Measurements from ENCODE around the gene CLDN18. TPM values are rescaled to one million over a fixed set of nuclear protein-coding genes. Genes with fewer than 3 reads are reported as not detected.

Gene CLDN18
- total and polyA plus RNA-seq, 4 donors, result 0.06 TPM; not detected in 3

- TF ChIP-seq GABPA (IDR thresholded peaks at IDR 0.05 in 1 of 2, conservative IDR thresholded peaks at IDR 0.05 in 1 of 2) (no peak), NR2F2 (IDR thresholded peaks at IDR 0.05) (no peak), RAD21 (IDR thresholded peaks at IDR 0.05) (no peak), EGR1 (IDR thresholded peaks at IDR 0.05; ENCODE audit: low read depth in 2 of 2) (no peak), YY1 (IDR thresholded peaks at IDR 0.05) (no peak), TAF1 (conservative IDR thresholded peaks at IDR 0.05) (no peak), ATF3 (IDR thresholded peaks at IDR 0.05) (no peak), JUND (IDR thresholded peaks at IDR 0.05) (no peak)
- Histone ChIP-seq H3K9me3 (ENCODE audit: control insufficient read depth in 4 of 4, low read length in 3 of 4) (no peaks in the 10 kb centered on the region), H3K9ac (ENCODE audit: low read depth in 1 of 2, low read length in 2 of 2) (no peak overlapping the region), H3K4me3 (ENCODE audit: low read depth in 1 of 3, low read length in 3 of 3) (no peak overlapping the region), H3K36me3 (ENCODE audit: control insufficient read depth in 4 of 4, insufficient read depth in 3 of 4, low read depth in 1 of 4, low read length in 3 of 4) (no peaks in the 10 kb centered on the region), H3K27ac (ENCODE audit: low read depth in 1 of 2, low read length in 2 of 2) (no peak overlapping the region), H3K27me3 (ENCODE audit: control insufficient read depth in 4 of 4, insufficient read depth in 4 of 4, low read length in 3 of 4) (no peaks in the 10 kb centered on the region), H3K4me1 (ENCODE audit: control insufficient read depth in 4 of 4, insufficient read depth in 4 of 4, low read length in 3 of 4) (no peaks in the 10 kb centered on the region)
- 89% methylated on average over 2 of the region's 2 CpGs for WGBS
- DNase-seq (ENCODE audit: low spot score), result no peak
Observed at GRCh38 chr3:138065949-138066348, 56.0 kb downstream of the CLDN18 start.

GRCh38 chr3:138066383-138066782 lies 56.4 kb downstream of the CLDN18 start:
- 88% methylated on average over 8 of the region's 8 CpGs for WGBS
- Histone ChIP-seq H3K27ac (ENCODE audit: low read depth in 1 of 2, low read length in 2 of 2) (no peak overlapping the region), H3K27me3 (ENCODE audit: control insufficient read depth in 4 of 4, insufficient read depth in 4 of 4, low read length in 3 of 4) (no peaks in the 10 kb centered on the region), H3K9ac (ENCODE audit: low read depth in 1 of 2, low read length in 2 of 2) (no peak overlapping the region), H3K4me3 (ENCODE audit: low read depth in 1 of 3, low read length in 3 of 3) (no peak overlapping the region), H3K36me3 (ENCODE audit: control insufficient read depth in 4 of 4, insufficient read depth in 3 of 4, low read depth in 1 of 4, low read length in 3 of 4) (no peaks in the 10 kb centered on the region), H3K4me1 (ENCODE audit: control insufficient read depth in 4 of 4, insufficient read depth in 4 of 4, low read length in 3 of 4) (no peaks in the 10 kb centered on the region), H3K9me3 (ENCODE audit: control insufficient read depth in 4 of 4, low read length in 3 of 4) (no peaks in the 10 kb centered on the region)
- DNase-seq (ENCODE audit: low spot score), result no peak
- TF ChIP-seq ZBTB33 (IDR thresholded peaks at IDR 0.05), result no peak
- TF ChIP-seq REST (IDR thresholded peaks at IDR 0.05), result no peak
- no peak for TF ChIP-seq MAX (IDR thresholded peaks at IDR 0.05)
- TF ChIP-seq EGR1 (IDR thresholded peaks at IDR 0.05; ENCODE audit: low read depth in 2 of 2), result no peak
- TF ChIP-seq RXRA (IDR thresholded peaks at IDR 0.05), result no peak
- no peak for TF ChIP-seq NR2F2 (IDR thresholded peaks at IDR 0.05)
- TF ChIP-seq CTCF (IDR thresholded peaks at IDR 0.05; ENCODE audit: low read depth, low read length, missing input control), result no peak
- TF ChIP-seq FOXA1 (IDR thresholded peaks at IDR 0.05), result no peak
- no peak for TF ChIP-seq RAD21 (IDR thresholded peaks at IDR 0.05)
- no peak for TF ChIP-seq YY1 (IDR thresholded peaks at IDR 0.05)
- no peak for TF ChIP-seq FOXA2 (IDR thresholded peaks at IDR 0.05)
- no peak for TF ChIP-seq TAF1 (conservative IDR thresholded peaks at IDR 0.05)
- TF ChIP-seq HNF4G (IDR thresholded peaks at IDR 0.05), result no peak
- no peak for TF ChIP-seq HNF4A (conservative IDR thresholded peaks at IDR 0.05)
- TF ChIP-seq GABPA (IDR thresholded peaks at IDR 0.05 in 1 of 2, conservative IDR thresholded peaks at IDR 0.05 in 1 of 2), result no peak
- no peak for TF ChIP-seq JUND (IDR thresholded peaks at IDR 0.05)
- no peak for TF ChIP-seq SP1 (IDR thresholded peaks at IDR 0.05)
- no peak for TF ChIP-seq ATF3 (IDR thresholded peaks at IDR 0.05)

All from liver (tissue), 9 donors.